ENCODE results near the gene NXN. TPM values are rescaled to one million over a fixed set of nuclear protein-coding genes. Genes with fewer than 3 reads are reported as not detected.

The NXN gene
- total RNA-seq, 1 experiment from 2014 or later: 126 TPM

- H3K27ac ChIP-seq (ENCODE audit: low read length): no peak overlapping the region
- ATAC-seq (no peak), DNase-seq (ENCODE audit: low read depth, low spot score) (no peak)
- H3K27me3 ChIP-seq (ENCODE audit: control insufficient read depth, insufficient read depth, low read length): no peaks in the 10 kb centered on the region
- ChIA-PET POLR2A (no interaction called here), CTCF (no interaction called here)
- no peaks in the 10 kb centered on the region for H3K4me1 ChIP-seq (ENCODE audit: control insufficient read depth, insufficient read depth, low read length)
- no peak overlapping the region for H3K4me3 ChIP-seq (ENCODE audit: low read depth in 2 of 2, low read length in 2 of 2)
- H3K9me3 ChIP-seq (ENCODE audit: control insufficient read depth, insufficient read depth, low read depth, low read length): no peaks in the 10 kb centered on the region
- no peaks in the 10 kb centered on the region for H3K36me3 ChIP-seq (ENCODE audit: control insufficient read depth, insufficient read depth, low read length)
- in situ Hi-C loops (cut with HindIII; ENCODE audit: low pct_unique_long_range_greater_than_20kb, low sequenced_read_pairs) (no loop called here), intact Hi-C loops (cut with micrococcal nuclease; ENCODE audit: unreplicated experiment) (no loop called here)
- TF ChIP-seq POLR2AphosphoS5 (IDR thresholded peaks at IDR 0.05; ENCODE audit: low read depth, low read length): no peak
- no peak for TF ChIP-seq REST (IDR thresholded peaks at IDR 0.05; ENCODE audit: insufficient read depth in 1 of 2, low read depth in 2 of 2, low read length in 1 of 2)
- TF ChIP-seq SIN3A (IDR thresholded peaks at IDR 0.05; ENCODE audit: borderline replicate concordance, insufficient read depth, low read depth, low read length): no peak
- no peak for TF ChIP-seq CTCF (IDR thresholded peaks at IDR 0.05)
- TF ChIP-seq TCF7L2 (IDR thresholded peaks at IDR 0.05; ENCODE audit: low read depth, low read length): no peak
- no TSS peak for BruUV-seq (replicated peaks)
These were observed 132.4 kb downstream of the NXN start for GRCh38 chr17:846901-847843.

- no peak for DNase-seq (ENCODE audit: low read depth, low spot score)
- H3K4me1 ChIP-seq (ENCODE audit: control insufficient read depth, insufficient read depth, low read length): no peaks in the 10 kb centered on the region; the same call in 1 of the 2 replicates
- in situ Hi-C loops (cut with HindIII; ENCODE audit: low pct_unique_long_range_greater_than_20kb, low sequenced_read_pairs): no loop called here
- intact Hi-C loops (cut with micrococcal nuclease; ENCODE audit: unreplicated experiment): no loop called here
- CTCF ChIA-PET: no interaction called here
- POLR2A ChIA-PET: no interaction called here
- no peak overlapping the region for H3K27ac ChIP-seq (ENCODE audit: low read length)
- H3K36me3 ChIP-seq (ENCODE audit: control insufficient read depth, insufficient read depth, low read length): no peaks in the 10 kb centered on the region
- no peaks in the 10 kb centered on the region for H3K9me3 ChIP-seq (ENCODE audit: control insufficient read depth, insufficient read depth, low read depth, low read length)
- no peak for TF ChIP-seq TCF7L2 (IDR thresholded peaks at IDR 0.05; ENCODE audit: low read depth, low read length)
- no peak for TF ChIP-seq CTCF (IDR thresholded peaks at IDR 0.05)
- TF ChIP-seq REST (IDR thresholded peaks at IDR 0.05; ENCODE audit: insufficient read depth in 1 of 2, low read depth in 2 of 2, low read length in 1 of 2): no peak
- TF ChIP-seq POLR2AphosphoS5 (IDR thresholded peaks at IDR 0.05; ENCODE audit: low read depth, low read length): no peak
- TF ChIP-seq SIN3A (IDR thresholded peaks at IDR 0.05; ENCODE audit: borderline replicate concordance, insufficient read depth, low read depth, low read length): no peak
- ATAC-seq: no peak
- no peak overlapping the region for H3K4me3 ChIP-seq (ENCODE audit: low read depth in 2 of 2, low read length in 2 of 2)
- H3K27me3 ChIP-seq (ENCODE audit: control insufficient read depth, insufficient read depth, low read length): no peaks in the 10 kb centered on the region
- BruUV-seq (replicated peaks): no TSS peak
These were observed 138.3 kb downstream of the NXN start for GRCh38 chr17:841313-841712.

Data from Panc1 (cell line).